ENCODE data around the gene ELOVL7.

GRCh38 chr5:60738461-60738860, 105.6 kb downstream of the ELOVL7 start:
- TF ChIP-seq CTCF (IDR thresholded peaks at IDR 0.05; ENCODE audit: control extremely low read depth in 1 of 3, insufficient read depth in 1 of 3, low read depth in 1 of 3, low read length in 3 of 3) (no peak), CHD7 (IDR thresholded peaks at IDR 0.05; ENCODE audit: insufficient replicate concordance, low read length) (no peak), TAF1 (IDR thresholded peaks at IDR 0.05; ENCODE audit: low read depth, low read length) (no peak), RAD21 (IDR thresholded peaks at IDR 0.05 in 1 of 2, conservative IDR thresholded peaks at IDR 0.05 in 1 of 2; ENCODE audit: low read depth in 2 of 2, low read length in 2 of 2) (no peak), NANOG (IDR thresholded peaks at IDR 0.05; ENCODE audit: insufficient read depth, low read depth, low read length, poor library complexity, severe bottlenecking) (no peak), JUND (IDR thresholded peaks at IDR 0.05; ENCODE audit: low read length) (no peak), CEBPB (IDR thresholded peaks at IDR 0.05; ENCODE audit: low read depth, low read length) (no peak)
